ENCODE results near the gene ELOA. TPM values are rescaled to one million over a fixed set of nuclear protein-coding genes. Genes with fewer than 3 reads are reported as not detected.

Gene ELOA
- total and polyA plus RNA-seq, 9 of the 15 experiments (the other 6 are each of a cell fraction or from before 2014, with no cell fraction given) = 31.9 to 98.6 (median 61.3) TPM

DNA sequence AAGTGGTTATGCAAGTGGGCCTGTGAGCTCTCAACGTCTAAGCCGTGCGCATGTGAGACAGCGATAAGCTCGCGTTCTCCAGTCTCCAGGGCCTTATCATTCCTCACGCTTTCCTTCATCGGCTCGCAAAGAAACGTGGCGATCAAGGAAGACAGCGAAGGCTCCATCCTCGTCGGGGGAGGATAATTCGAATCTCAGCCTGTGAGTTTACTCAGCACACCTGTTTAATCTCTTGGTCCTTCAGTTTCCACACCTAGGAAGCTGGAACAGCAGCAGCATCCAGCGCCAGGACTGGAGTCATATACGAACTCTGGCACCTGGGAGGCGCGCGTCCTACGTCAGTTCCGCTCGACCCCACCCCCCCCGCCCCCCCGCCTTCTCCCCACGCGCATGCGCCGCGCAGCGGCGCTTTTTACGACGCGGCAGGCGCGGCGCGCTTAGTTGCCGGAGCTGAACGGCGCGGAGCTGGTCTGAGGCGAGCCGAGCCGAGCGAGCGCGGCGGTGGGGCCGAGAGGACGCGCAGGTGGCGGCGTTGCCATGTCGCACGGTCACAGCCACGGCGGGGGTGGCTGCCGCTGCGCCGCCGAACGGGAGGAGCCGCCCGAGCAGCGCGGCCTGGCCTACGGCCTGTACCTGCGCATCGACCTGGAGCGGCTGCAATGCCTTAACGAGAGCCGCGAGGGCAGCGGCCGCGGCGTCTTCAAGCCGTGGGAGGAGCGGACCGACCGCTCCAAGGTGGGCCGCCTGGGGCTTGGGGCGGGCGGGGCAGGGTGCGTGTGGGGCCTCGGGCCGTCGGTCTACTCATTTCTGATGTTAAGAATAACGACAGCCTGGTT, 34.9 kb downstream of the ELOA start, which contains the start of gene PITHD1 (continued):
- TF ChIP-seq, protein P1, sequence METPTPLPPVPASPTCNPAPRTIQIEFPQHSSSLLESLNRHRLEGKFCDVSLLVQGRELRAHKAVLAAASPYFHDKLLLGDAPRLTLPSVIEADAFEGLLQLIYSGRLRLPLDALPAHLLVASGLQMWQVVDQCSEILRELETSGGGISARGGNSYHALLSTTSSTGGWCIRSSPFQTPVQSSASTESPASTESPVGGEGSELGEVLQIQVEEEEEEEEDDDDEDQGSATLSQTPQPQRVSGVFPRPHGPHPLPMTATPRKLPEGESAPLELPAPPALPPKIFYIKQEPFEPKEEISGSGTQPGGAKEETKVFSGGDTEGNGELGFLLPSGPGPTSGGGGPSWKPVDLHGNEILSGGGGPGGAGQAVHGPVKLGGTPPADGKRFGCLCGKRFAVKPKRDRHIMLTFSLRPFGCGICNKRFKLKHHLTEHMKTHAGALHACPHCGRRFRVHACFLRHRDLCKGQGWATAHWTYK (CRISPR knock-in tag; IDR thresholded peaks at IDR 0.05) = 0 out of 2 replicates have a peak, but pooled peaks have one; percentile 2
- TF ChIP-seq ILK (tag; IDR thresholded peaks at IDR 0.05; ENCODE audit: borderline replicate concordance, low read depth) (no peak), NCOR1 (IDR thresholded peaks at IDR 0.05) (peak; percentile 95), SRSF9 (IDR thresholded peaks at IDR 0.05; ENCODE audit: borderline replicate concordance, low read depth, low read length) (no peak), EP300 (IDR thresholded peaks at IDR 0.05; ENCODE audit: low read length) (peak; percentile 94), TBP (optimal IDR thresholded peaks at IDR 0.05; ENCODE audit: low read depth, low read length) (peak; percentile 77), PPARD (CRISPR knock-in tag; IDR thresholded peaks at IDR 0.05) (no peak), CEBPG (CRISPR knock-in tag; IDR thresholded peaks at IDR 0.05) (no peak), CEBPG (tag; conservative IDR thresholded peaks at IDR 0.05 in 1 of 2, IDR thresholded peaks at IDR 0.05 in 1 of 2) (peak in 1 of 2 experiments; percentile 80; a peak in 2 of 4 replicates), HNRNPH1 (optimal IDR thresholded peaks at IDR 0.05; ENCODE audit: low read depth, low read length) (no peak), EWSR1 (IDR thresholded peaks at IDR 0.05; ENCODE audit: borderline replicate concordance, low read depth, partially characterized antibody) (no peak), TCF3 (CRISPR knock-in tag; IDR thresholded peaks at IDR 0.05) (peak; percentile 97), CREB1 (IDR thresholded peaks at IDR 0.05) (peak; percentile 92; the same call in 1 of the 2 replicates), CREB1 (CRISPR knock-in tag; IDR thresholded peaks at IDR 0.05) (peak; percentile 93), JUND (IDR thresholded peaks at IDR 0.05; ENCODE audit: borderline replicate concordance, low read depth, low read length) (peak; percentile 83), JUND (tag; IDR thresholded peaks at IDR 0.05; ENCODE audit: borderline replicate concordance, low read depth, low read length) (peak; percentile 74; the same call in 2 of the 3 replicates)
- TF ChIP-seq, protein P2, sequence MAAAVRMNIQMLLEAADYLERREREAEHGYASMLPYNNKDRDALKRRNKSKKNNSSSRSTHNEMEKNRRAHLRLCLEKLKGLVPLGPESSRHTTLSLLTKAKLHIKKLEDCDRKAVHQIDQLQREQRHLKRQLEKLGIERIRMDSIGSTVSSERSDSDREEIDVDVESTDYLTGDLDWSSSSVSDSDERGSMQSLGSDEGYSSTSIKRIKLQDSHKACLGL (CRISPR knock-in tag; IDR thresholded peaks at IDR 0.05; ENCODE audit: borderline replicate concordance, poor library complexity, severe bottlenecking) = peak; percentile 63
- TF ChIP-seq, protein P3, sequence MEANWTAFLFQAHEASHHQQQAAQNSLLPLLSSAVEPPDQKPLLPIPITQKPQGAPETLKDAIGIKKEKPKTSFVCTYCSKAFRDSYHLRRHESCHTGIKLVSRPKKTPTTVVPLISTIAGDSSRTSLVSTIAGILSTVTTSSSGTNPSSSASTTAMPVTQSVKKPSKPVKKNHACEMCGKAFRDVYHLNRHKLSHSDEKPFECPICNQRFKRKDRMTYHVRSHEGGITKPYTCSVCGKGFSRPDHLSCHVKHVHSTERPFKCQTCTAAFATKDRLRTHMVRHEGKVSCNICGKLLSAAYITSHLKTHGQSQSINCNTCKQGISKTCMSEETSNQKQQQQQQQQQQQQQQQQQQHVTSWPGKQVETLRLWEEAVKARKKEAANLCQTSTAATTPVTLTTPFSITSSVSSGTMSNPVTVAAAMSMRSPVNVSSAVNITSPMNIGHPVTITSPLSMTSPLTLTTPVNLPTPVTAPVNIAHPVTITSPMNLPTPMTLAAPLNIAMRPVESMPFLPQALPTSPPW (CRISPR knock-in tag; IDR thresholded peaks at IDR 0.05) = peak; percentile 100
- TF ChIP-seq, protein P4, sequence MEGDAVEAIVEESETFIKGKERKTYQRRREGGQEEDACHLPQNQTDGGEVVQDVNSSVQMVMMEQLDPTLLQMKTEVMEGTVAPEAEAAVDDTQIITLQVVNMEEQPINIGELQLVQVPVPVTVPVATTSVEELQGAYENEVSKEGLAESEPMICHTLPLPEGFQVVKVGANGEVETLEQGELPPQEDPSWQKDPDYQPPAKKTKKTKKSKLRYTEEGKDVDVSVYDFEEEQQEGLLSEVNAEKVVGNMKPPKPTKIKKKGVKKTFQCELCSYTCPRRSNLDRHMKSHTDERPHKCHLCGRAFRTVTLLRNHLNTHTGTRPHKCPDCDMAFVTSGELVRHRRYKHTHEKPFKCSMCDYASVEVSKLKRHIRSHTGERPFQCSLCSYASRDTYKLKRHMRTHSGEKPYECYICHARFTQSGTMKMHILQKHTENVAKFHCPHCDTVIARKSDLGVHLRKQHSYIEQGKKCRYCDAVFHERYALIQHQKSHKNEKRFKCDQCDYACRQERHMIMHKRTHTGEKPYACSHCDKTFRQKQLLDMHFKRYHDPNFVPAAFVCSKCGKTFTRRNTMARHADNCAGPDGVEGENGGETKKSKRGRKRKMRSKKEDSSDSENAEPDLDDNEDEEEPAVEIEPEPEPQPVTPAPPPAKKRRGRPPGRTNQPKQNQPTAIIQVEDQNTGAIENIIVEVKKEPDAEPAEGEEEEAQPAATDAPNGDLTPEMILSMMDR (IDR thresholded peaks at IDR 0.05 in 2 of 3, conservative IDR thresholded peaks at IDR 0.05 in 1 of 3; ENCODE audit: insufficient read depth in 2 of 3, low read depth in 1 of 3, low read length in 3 of 3) = peak in 1 of 3 experiments; percentile 2; a peak in 1 of 6 replicates
- TF ChIP-seq, protein P5, sequence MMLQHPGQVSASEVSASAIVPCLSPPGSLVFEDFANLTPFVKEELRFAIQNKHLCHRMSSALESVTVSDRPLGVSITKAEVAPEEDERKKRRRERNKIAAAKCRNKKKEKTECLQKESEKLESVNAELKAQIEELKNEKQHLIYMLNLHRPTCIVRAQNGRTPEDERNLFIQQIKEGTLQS (IDR thresholded peaks at IDR 0.05) = peak; percentile 77
- TF ChIP-seq, protein P5 (CRISPR knock-in tag; conservative IDR thresholded peaks at IDR 0.05) = peak; percentile 91

All from K562 (cell line).